Measurements from ENCODE around the gene OR2L2.
"Not testable (repeated sequence)": the region's sequence is repeated elsewhere in the genome, so short reads cannot be mapped to it uniquely, and the experiment has no call there.

The OR2L2 gene, protein sequence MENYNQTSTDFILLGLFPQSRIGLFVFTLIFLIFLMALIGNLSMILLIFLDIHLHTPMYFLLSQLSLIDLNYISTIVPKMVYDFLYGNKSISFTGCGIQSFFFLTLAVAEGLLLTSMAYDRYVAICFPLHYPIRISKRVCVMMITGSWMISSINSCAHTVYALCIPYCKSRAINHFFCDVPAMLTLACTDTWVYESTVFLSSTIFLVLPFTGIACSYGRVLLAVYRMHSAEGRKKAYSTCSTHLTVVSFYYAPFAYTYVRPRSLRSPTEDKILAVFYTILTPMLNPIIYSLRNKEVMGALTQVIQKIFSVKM

DNA sequence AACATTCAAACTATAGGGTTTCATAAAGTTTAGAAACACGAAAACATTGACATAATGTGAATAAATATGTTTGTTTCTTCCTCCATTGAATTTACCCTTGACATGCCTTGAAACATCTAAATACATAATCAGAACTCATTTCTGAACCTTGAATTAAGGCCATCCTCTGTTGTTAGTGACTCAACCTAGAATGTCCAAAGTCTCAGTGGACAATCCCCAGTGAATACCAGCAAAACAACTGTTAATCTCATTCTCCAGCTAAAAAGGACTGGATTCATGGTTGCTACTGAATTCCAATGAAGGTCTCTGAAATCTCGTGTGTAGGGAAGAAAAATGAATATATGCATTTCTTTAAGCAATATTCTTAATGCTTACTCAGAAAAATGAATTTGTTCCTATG lies at the start of gene OR2L2:
TSS of gene OR2L2 (plus strand) at position 301 of the 400 bp plus-strand sequence. CDS start 8,198 bp downstream, outside the sequence.
- DNase-seq = no peak

DNA sequence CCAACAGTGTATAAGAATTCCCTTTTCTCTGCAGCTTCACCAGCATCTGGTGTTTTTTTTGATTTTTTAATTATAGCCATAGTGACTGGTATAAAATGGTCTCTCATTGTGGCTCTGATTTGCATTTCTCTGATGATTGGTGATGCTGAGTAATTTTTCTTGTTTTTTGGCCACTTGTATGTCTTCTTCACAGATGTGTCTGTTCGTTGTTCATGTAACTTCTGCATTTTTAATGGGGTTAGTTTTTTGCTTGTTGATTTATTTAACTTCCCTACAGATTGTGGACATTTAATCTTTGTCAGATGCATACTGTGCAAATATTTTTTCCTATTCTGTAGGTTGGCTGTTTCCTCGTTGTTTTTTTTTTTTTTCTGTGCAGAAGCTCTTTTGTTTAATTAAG lies 36.9 kb upstream of the OR2L2 start:
- no peak for DNase-seq

DNA sequence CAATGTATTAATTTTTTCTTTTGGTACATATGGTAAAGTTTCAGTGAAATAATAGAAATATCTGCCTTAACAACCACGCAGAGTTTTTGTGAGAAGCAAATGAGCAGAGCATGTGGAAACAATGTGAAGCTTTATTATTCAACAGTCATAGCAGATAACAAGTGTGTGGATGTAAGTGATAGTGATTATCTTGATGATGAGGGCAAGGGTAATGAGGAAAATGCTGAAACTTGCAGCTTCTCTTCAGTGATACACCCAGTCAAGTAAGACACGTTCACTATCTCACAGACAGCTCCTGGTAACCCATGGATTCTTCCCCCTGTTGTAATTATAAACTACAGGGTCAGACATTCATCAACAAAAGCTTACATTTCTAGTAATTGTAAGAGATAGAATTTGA lies 31.1 kb upstream of the OR2L2 start:
- DNase-seq = no peak

DNA sequence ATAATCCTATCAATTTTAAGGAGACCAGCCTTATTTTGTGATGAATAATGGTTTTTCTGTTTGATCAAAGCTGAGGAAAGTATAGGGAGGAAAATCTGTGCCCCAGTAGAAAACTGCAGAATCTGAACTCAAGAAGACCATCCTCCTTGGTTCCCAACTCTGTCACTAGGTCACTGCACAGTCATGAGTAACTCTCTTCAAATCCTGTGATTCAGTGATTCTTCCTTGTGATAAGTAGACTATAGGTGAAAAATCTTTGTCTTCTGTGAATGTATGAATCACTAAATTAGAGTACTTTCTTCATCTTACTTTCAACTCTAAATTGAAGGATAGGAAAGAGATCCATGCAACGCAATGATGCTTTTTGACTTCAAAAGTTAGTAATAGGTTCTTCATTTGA lies 29.7 kb upstream of the OR2L2 start:
- no peak for DNase-seq

GRCh38 chr1:248007778-248008177 lies 22.1 kb upstream of the OR2L2 start:
- no peak for DNase-seq

DNA sequence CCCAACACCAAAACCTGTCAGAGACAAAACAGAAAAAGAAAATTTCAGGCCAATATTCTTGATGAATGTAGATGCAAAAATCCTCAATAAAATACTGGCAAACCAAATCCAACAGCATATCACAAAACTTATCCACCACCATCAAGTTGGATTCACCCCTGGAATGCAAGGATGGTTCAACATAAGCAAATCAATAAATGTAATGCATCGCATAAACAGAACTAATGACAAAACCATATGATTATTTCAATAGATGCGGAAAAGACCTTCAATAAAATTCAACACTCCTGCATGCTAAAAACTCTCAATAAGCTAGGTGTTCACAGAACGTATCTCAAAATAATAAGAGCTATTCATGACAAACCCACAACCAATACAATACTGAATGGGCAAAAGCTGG lies 20.2 kb upstream of the OR2L2 start:
- no peak for DNase-seq

GRCh38 chr1:248013229-248013710 lies 16.6 kb upstream of the OR2L2 start, which contains the start of gene OR2L5:
TSS of gene OR2L5 (plus strand) at chr1:248013660. CDS start at chr1:248021948, 8,288 bp downstream.
- DNase-seq = no peak

DNA sequence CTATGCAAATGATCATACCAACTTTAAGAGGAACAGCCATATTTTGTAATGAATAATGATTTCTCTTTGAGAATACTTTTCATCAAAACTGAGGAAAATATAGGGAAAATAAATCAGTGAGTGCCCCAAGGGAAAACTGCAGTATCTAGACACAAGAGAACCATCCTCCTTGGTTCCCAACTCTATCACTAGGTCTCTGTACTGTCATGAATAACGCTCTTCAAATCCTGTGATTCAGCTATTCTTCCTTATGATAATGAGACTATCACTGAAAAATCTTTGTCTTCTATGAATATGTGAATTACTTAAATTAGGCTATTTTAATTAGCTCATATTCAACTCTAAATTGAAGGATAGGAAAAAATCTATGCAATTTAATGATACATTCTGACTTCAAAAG lies 14.1 kb upstream of the OR2L2 start:
- DNase-seq = no peak

DNA sequence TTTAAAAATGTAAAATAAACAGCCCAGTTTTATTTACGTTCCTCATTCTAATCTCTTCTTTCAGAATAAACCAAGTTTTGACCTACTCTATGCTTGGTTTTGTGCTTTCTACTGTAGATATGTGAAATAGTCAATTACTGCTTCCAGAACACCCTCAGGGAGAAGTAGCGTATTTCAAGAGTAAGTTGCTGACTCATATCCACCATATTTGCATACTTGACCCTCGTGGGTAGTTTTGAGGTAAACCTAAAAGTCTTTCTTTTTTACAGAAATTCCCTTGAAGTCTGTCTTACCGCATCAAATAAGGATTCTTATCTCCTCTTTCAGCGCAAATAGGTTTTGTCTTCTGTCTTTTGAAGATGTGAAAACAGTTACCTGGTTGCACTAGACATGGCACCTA lies 15.3 kb downstream of the OR2L2 start:
- no peak for DNase-seq

- no peak for DNase-seq
Measured at GRCh38 chr1:248046536-248046935, 16.7 kb downstream of the OR2L2 start, which contains the start of gene OR2L3. TSS of gene OR2L3 (plus strand) at chr1:248046836. CDS start at chr1:248060682, 13,846 bp downstream.

- DNase-seq = no peak
Measured at GRCh38 chr1:248047008-248047407, 17.1 kb downstream of the OR2L2 start.

- no peak for DNase-seq
Measured at GRCh38 chr1:248054671-248055070, 24.8 kb downstream of the OR2L2 start.

DNA sequence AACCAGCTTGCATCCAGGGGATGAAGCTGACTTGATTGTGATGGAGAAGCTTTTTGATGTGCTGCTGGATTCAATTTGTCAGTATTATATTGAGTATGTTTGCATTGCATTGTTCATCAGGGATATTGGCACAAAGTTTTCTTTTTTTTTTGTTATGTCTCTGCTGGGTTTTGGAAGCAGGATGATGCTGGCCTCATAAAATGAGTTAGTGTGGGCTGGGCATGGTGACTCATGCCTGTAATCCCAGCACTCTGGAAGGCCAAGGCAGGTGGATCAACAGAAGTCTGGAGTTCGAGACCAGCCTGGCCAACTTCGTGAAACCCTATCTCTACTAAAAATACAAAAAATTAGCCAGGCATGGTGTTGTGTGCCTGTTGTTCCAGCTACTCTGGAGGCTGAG lies 25.4 kb downstream of the OR2L2 start:
- no peak for DNase-seq

DNA sequence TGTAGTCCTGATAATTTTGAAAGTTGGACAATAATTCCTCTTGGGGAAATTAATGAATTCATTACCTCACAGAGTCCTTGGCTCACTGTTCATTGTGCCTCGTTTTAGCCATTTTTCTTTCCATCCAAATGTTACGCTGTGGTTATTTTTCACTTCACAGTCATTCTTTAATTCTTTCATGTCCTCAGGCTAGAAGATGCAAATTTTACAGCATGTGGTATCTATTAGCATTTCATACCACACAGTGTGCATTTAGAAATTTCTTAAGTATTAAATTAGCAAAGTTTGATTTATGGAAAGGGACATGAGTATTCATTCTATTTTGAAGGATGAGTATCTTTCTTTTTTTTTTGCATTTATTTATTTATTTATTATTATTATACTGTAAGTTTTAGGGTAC lies 35.2 kb downstream of the OR2L2 start:
- DNase-seq = no peak

- DNase-seq = no peak
Measured at GRCh38 chr1:248065604-248066003, 35.7 kb downstream of the OR2L2 start.

DNA sequence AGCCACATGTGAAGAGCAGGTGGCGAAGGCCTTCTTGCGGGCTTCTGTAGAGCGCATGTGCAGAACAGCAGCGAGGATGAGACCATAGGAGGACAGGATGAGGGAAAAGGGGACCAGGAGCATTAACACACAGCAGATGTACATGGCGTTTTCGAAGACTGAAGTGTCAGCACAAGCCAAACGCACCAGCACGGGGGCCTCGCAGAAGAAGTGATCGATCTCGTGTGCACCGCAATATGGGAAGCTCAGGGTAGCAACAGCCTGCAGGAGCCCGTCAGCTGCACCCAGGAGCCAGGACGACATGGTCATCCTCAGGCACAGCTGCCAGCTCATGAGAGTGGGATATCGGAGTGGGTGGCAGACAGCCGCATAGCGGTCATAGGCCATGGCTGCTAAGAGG lies 54.0 kb downstream of the OR2L2 start:
- not testable (repeated sequence) for DNase-seq

Data from stimulated activated CD4-positive, alpha-beta T cell treated with anti-CD3 and anti-CD28 coated beads, Interleukin-2, amount 100 ng/mL, for 48 hours (primary cell).